Medulla oblongata (tissue), 1 donor: ENCODE measurements around the gene ABHD16B.

Source experiments
- DNase-seq: peaks from one replicate; pipeline ENCODE4 v3.0.0-alpha.2; 2015; ENCODE audit errors: extremely low spot score

The ABHD16B gene

GRCh38 chr20:63861365-63861934, at the start of gene ABHD16B:
TSS of gene ABHD16B (plus strand) at chr20:63861498. CDS start at chr20:63861541, 43 bp downstream.
- no peak for DNase-seq

- DNase-seq: no peak
These were observed 46.2 kb upstream of the ABHD16B start for GRCh38 chr20:63814891-63815614.

GRCh38 chr20:63815615-63816253, 45.6 kb upstream of the ABHD16B start:
- no peak for DNase-seq

GRCh38 chr20:63819224-63819921, 41.9 kb upstream of the ABHD16B start:
- no peak for DNase-seq

GRCh38 chr20:63821811-63822210, 39.5 kb upstream of the ABHD16B start:
- DNase-seq: no peak

GRCh38 chr20:63822276-63822696, 39.0 kb upstream of the ABHD16B start:
- peak; percentile 61 for DNase-seq

GRCh38 chr20:63823691-63824311, 37.5 kb upstream of the ABHD16B start:
- DNase-seq: no peak

GRCh38 chr20:63825331-63826118, 35.8 kb upstream of the ABHD16B start:
- DNase-seq: no peak

- no peak for DNase-seq
These were observed 34.5 kb upstream of the ABHD16B start for GRCh38 chr20:63826753-63827152.

- no peak for DNase-seq
These were observed 33.2 kb upstream of the ABHD16B start for GRCh38 chr20:63828124-63828523.

- DNase-seq: no peak
These were observed 32.8 kb upstream of the ABHD16B start for GRCh38 chr20:63828545-63828944.

GRCh38 chr20:63828951-63829350, 32.3 kb upstream of the ABHD16B start:
- DNase-seq: no peak

GRCh38 chr20:63829603-63829944, 31.7 kb upstream of the ABHD16B start:
- no peak for DNase-seq

GRCh38 chr20:63829945-63830835, 31.1 kb upstream of the ABHD16B start:
- DNase-seq: no peak

GRCh38 chr20:63830841-63831588, 30.3 kb upstream of the ABHD16B start, which contains the start of gene ZBTB46:
TSS of gene ZBTB46 (minus strand) at chr20:63831264. CDS start at chr20:63790757, 40,507 bp downstream.
- DNase-seq: no peak

GRCh38 chr20:63831646-63831992, 29.7 kb upstream of the ABHD16B start:
- DNase-seq: no peak

- DNase-seq: no peak
These were observed 29.2 kb upstream of the ABHD16B start for GRCh38 chr20:63831993-63832686.

GRCh38 chr20:63833776-63834490, 27.4 kb upstream of the ABHD16B start:
- DNase-seq: no peak
